Stimulated activated CD8-positive, alpha-beta memory T cell treated with anti-CD3 and anti-CD28 coated beads, Interleukin-15, amount 100 ng/mL, for 48 hours (primary cell): ENCODE measurements around the gene SLC66A2.
"Not testable (repeated sequence)": the region's sequence is repeated elsewhere in the genome, so short reads cannot be mapped to it uniquely, and the experiment has no call there.

Source experiments
- DNase-seq, 2 donors: peaks; one replicate each; pipeline ENCODE4 v3.0.0-alpha.2; 2020; ENCODE audit warnings: low read depth in 2 of 2

Gene SLC66A2

GRCh38 chr18:79883461-79884293, 67.8 kb downstream of the SLC66A2 start:
- no peak for DNase-seq

- no peak for DNase-seq
Observed at GRCh38 chr18:79882522-79883241, 68.8 kb downstream of the SLC66A2 start.

GRCh38 chr18:79881695-79882094, 69.8 kb downstream of the SLC66A2 start:
- no peak for DNase-seq

- DNase-seq = no peak
Observed at GRCh38 chr18:79879566-79879965, 71.9 kb downstream of the SLC66A2 start.

GRCh38 chr18:79878741-79879378, 72.6 kb downstream of the SLC66A2 start:
- DNase-seq = no peak

GRCh38 chr18:79878246-79878645, 73.2 kb downstream of the SLC66A2 start:
- not testable (repeated sequence) for DNase-seq

- no peak for DNase-seq
Observed at GRCh38 chr18:79877163-79878091, 74.0 kb downstream of the SLC66A2 start.

GRCh38 chr18:79876497-79876896, 75.0 kb downstream of the SLC66A2 start:
- DNase-seq = no peak

GRCh38 chr18:79875931-79876461, 75.5 kb downstream of the SLC66A2 start:
- DNase-seq = no peak

- DNase-seq = no peak
Observed at GRCh38 chr18:79875531-79875919, 75.9 kb downstream of the SLC66A2 start.

GRCh38 chr18:79874553-79875530, 76.6 kb downstream of the SLC66A2 start:
- no peak for DNase-seq

- no peak for DNase-seq
Observed at GRCh38 chr18:79873449-79874110, 77.9 kb downstream of the SLC66A2 start.

- no peak for DNase-seq
Observed at GRCh38 chr18:79872527-79873444, 78.7 kb downstream of the SLC66A2 start.

- no peak for DNase-seq
Observed at GRCh38 chr18:79871481-79872091, 79.9 kb downstream of the SLC66A2 start.

GRCh38 chr18:79871026-79871390, 80.4 kb downstream of the SLC66A2 start:
- no peak for DNase-seq

- DNase-seq = no peak
Observed at GRCh38 chr18:79870301-79871025, 81.0 kb downstream of the SLC66A2 start.

- no peak for DNase-seq
Observed at GRCh38 chr18:79869591-79870300, 81.7 kb downstream of the SLC66A2 start.
